Loucy (cell line): ENCODE results near the gene LMBR1.

Experiments used
- H2AFZ ChIP-seq: fragments of 200-600 bp; sonication (generic); 2 replicates; pipeline ENCODE4 v1.6.0; 2016; ENCODE audit warnings: antibody characterized with exemption, mild to moderate bottlenecking, low read length, moderate library complexity
- H3F3A ChIP-seq: fragments of 200-600 bp; 2 replicates; pipeline ENCODE4 v1.6.0; 2016; ENCODE audit warnings: antibody characterized with exemption, low read depth, mild to moderate bottlenecking
- H3K27me3 ChIP-seq: fragments of 200-600 bp; sonication (generic); 2 replicates; pipeline ENCODE4 v1.6.1; 2014; ENCODE audit warnings: low read length, mild to moderate bottlenecking; ENCODE audit not compliant: insufficient read depth, poor library complexity, severe bottlenecking
- H3K36me3 ChIP-seq: fragments of 200-600 bp; sonication (generic); 2 replicates; pipeline ENCODE4 v1.6.1; 2016; ENCODE audit warnings: low read length; ENCODE audit not compliant: insufficient read depth
- H3K4me1 ChIP-seq: fragments of 200-600 bp; sonication (generic); 2 replicates; pipeline ENCODE4 v1.5.1; 2014; ENCODE audit warnings: low read length, mild to moderate bottlenecking; ENCODE audit not compliant: insufficient read depth, poor library complexity, severe bottlenecking
- H3K4me2 ChIP-seq: fragments of 200-600 bp; sonication (generic); 2 replicates; pipeline ENCODE4 v1.6.0; 2014; ENCODE audit warnings: antibody characterized with exemption, low read length, low read depth, mild to moderate bottlenecking; ENCODE audit not compliant: poor library complexity, severe bottlenecking
- H3K4me3 ChIP-seq: fragments of 200-600 bp; sonication (generic); 2 replicates; pipeline ENCODE4 v1.5.1; 2014; ENCODE audit warnings: low read length, mild to moderate bottlenecking, mixed read lengths; ENCODE audit not compliant: poor library complexity, severe bottlenecking
- H3K79me2 ChIP-seq: fragments of 200-600 bp; sonication (generic); 2 replicates; pipeline ENCODE4 v1.6.1; 2014; ENCODE audit warnings: low read length; ENCODE audit not compliant: insufficient read depth
- H3K9ac ChIP-seq: fragments of 200-600 bp; sonication (generic); 2 replicates; pipeline ENCODE4 v1.6.0; 2014; ENCODE audit warnings: mild to moderate bottlenecking, low read depth, low read length, moderate library complexity; ENCODE audit not compliant: poor library complexity, severe bottlenecking
- H3K9me2 ChIP-seq: fragments of 200-600 bp; sonication (generic); replicated peaks from 2 replicates; pipeline ENCODE4 v1.6.1; 2016; ENCODE audit warnings: low read depth, low read length, mixed read lengths
- H3K9me3 ChIP-seq: fragments of 200-600 bp; sonication (generic); 2 replicates; pipeline ENCODE4 v1.6.1; 2014; ENCODE audit warnings: mild to moderate bottlenecking, antibody characterized with exemption, low read length, low read depth; ENCODE audit not compliant: insufficient read depth
- H4K20me1 ChIP-seq: fragments of 200-600 bp; sonication (generic); 2 replicates; pipeline ENCODE4 v1.6.0; 2014; ENCODE audit warnings: antibody characterized with exemption, low read length, mild to moderate bottlenecking; ENCODE audit not compliant: insufficient read depth, poor library complexity, severe bottlenecking
- CTCF ChIP-seq: fragments of 200-600 bp; sonication (generic); conservative IDR thresholded peaks from 2 replicates; pipeline ENCODE4 v1.5.1; 2014; ENCODE audit warnings: mild to moderate bottlenecking, antibody characterized with exemption, low read length
- EZH2phosphoT487 ChIP-seq: fragments of 200-600 bp; IDR thresholded peaks from 2 replicates; pipeline ENCODE4 v1.6.1; 2018; ENCODE audit warnings: antibody characterized with exemption, mild to moderate bottlenecking, moderate library complexity, borderline replicate concordance

The LMBR1 gene

GRCh38 chr7:156692849-156693248 is 200.1 kb downstream of the LMBR1 start:
- H3K79me2 ChIP-seq: no peaks in the 10 kb centered on the region
- no peak overlapping the region for H2AFZ ChIP-seq
- no peaks in the 10 kb centered on the region for H3F3A ChIP-seq
- peaks cover 4% of the 10 kb centered on the region for H3K9me3 ChIP-seq
- H3K27me3 ChIP-seq: no peaks in the 10 kb centered on the region
- TF ChIP-seq CTCF: no peak
- TF ChIP-seq EZH2phosphoT487: no peak
- no peaks in the 10 kb centered on the region for H3K36me3 ChIP-seq
- 0 out of 2 replicates have a peak, but pooled peaks cover 5% of the 10 kb centered on the region for H3K9me2 ChIP-seq
- H4K20me1 ChIP-seq: no peaks in the 10 kb centered on the region
- no peaks in the 10 kb centered on the region for H3K4me1 ChIP-seq
- no peak overlapping the region for H3K9ac ChIP-seq
- H3K4me2 ChIP-seq: no peak overlapping the region
- H3K4me3 ChIP-seq: no peak overlapping the region

GRCh38 chr7:156691764-156692163 is 201.2 kb downstream of the LMBR1 start:
- Histone ChIP-seq H3F3A (no peaks in the 10 kb centered on the region), H3K79me2 (no peaks in the 10 kb centered on the region), H3K27me3 (no peaks in the 10 kb centered on the region), H3K36me3 (no peaks in the 10 kb centered on the region), H4K20me1 (no peaks in the 10 kb centered on the region), H3K9me3 (peaks cover 4% of the 10 kb centered on the region), H3K4me2 (no peak overlapping the region), H3K4me1 (no peaks in the 10 kb centered on the region), H2AFZ (no peak overlapping the region), H3K9me2 (0 out of 2 replicates have a peak, but pooled peaks cover 5% of the 10 kb centered on the region), H3K4me3 (no peak overlapping the region), H3K9ac (no peak overlapping the region)
- TF ChIP-seq EZH2phosphoT487: no peak
- TF ChIP-seq CTCF: no peak

- TF ChIP-seq CTCF: no peak
- TF ChIP-seq EZH2phosphoT487: no peak
- no peak overlapping the region for H3K4me3 ChIP-seq
- no peak overlapping the region for H3K9ac ChIP-seq
Measured at GRCh38 chr7:156684661-156685060, 208.3 kb downstream of the LMBR1 start.

More at GRCh38 chr7:156684661-156685060, 208.3 kb downstream of the LMBR1 start:
- Histone ChIP-seq H3K79me2 (no peaks in the 10 kb centered on the region), H3K9me2 (no peaks in the 10 kb centered on the region), H3K4me2 (no peak overlapping the region), H3K4me1 (no peaks in the 10 kb centered on the region), H4K20me1 (no peaks in the 10 kb centered on the region), H3K9me3 (no peaks in the 10 kb centered on the region), H3K36me3 (peaks cover 27% of the 10 kb centered on the region; the same call in 1 of the 2 replicates), H3F3A (no peaks in the 10 kb centered on the region), H2AFZ (no peak overlapping the region), H3K27me3 (no peaks in the 10 kb centered on the region)
